GM19240 (cell line): ENCODE measurements around the gene TCF7L1.

ENCODE experiments used
- DNase-seq: peaks from one replicate; pipeline ENCODE4 v3.0.0; 2011; ENCODE audit warnings: low spot score; ENCODE audit not compliant: insufficient read length

The TCF7L1 gene

GRCh38 chr2:85347599-85347998, 214.4 kb downstream of the TCF7L1 start:
- DNase-seq = no peak

GRCh38 chr2:85353876-85354285, 220.7 kb downstream of the TCF7L1 start:
- DNase-seq = no peak

GRCh38 chr2:85354286-85355072, 221.3 kb downstream of the TCF7L1 start, which contains the start of the genes ELMOD3 and RETSAT:
Gene ELMOD3, plus strand, starts transcription at chr2:85354769. Its CDS starts 2,430 bp downstream, at chr2:85357199.
Gene RETSAT, minus strand, starts transcription at chr2:85354528. Its CDS starts 21 bp downstream, at chr2:85354507.
- DNase-seq = peak; percentile 99

- no peak for DNase-seq
Observed at GRCh38 chr2:85355073-85355410, 221.8 kb downstream of the TCF7L1 start.

- DNase-seq = no peak
Observed at GRCh38 chr2:85355521-85355920, 222.3 kb downstream of the TCF7L1 start.

- DNase-seq = no peak
Observed at GRCh38 chr2:85356186-85356585, 223.0 kb downstream of the TCF7L1 start.

GRCh38 chr2:85357736-85358135, 224.5 kb downstream of the TCF7L1 start:
- no peak for DNase-seq
